ENCODE results near the gene SBK2. TPM values are rescaled to one million over a fixed set of nuclear protein-coding genes. Genes with fewer than 3 reads are reported as not detected.

The SBK2 gene
- total and polyA plus RNA-seq, 2 experiments from 2014 or later, result 1.1 to 2.0 TPM

DNA sequence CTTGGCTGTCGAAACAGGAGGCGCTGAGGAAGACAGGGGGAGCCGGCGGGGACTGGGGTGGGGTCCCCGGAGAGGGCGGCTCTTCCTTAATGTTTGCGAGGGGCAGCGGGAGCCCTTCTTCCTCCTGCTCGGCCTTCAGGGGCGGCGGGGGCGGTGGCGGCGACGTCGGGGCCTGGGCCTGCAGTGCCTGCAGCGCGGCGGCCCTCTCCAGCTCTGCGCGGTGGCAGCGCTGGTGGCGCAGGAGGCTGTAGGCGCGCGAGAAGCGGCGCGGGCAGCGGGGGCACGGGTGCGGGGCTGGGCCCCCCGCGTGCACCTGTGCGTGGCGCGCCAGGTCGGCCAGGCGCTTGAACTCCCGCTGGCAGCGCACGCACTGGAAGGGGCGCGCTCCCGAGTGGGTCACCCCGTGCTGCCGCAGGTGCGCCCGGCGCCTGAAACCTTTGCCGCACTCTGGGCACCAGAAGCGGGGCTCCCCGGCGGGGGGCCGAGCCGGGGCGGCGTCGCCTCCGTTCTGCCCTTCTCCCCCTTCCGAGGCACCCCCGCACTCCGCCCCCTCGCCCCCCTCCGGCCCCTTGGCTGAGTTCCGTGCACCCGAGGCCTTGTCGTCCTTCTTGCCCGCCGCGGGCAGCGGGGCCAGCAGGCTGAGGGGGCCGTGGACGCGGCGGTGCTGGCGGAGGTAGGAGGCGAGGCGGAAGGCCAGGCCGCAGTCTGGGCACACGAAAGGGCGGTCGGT, 41.3 kb upstream of the SBK2 start:
- Histone ChIP-seq H3K4me2 (no peak overlapping the region), H2AFZ (no peak overlapping the region), H3K9me2 (ENCODE audit: insufficient read depth) (no peaks in the 10 kb centered on the region), H3K36me3 (ENCODE audit: insufficient read depth) (no peaks in the 10 kb centered on the region; the same call in none of the 2 replicates), H3K4me1 (ENCODE audit: insufficient read depth) (no peaks in the 10 kb centered on the region), H4K20me1 (replicated peaks; ENCODE audit: insufficient read depth) (no peaks in the 10 kb centered on the region; the same call in 1 of the 2 replicates), H3K27me3 (ENCODE audit: insufficient read depth) (no peaks in the 10 kb centered on the region), H3K4me3 (no peak overlapping the region), H3K79me2 (replicated peaks; ENCODE audit: insufficient read depth) (peaks cover 13% of the 10 kb centered on the region; the same call in 1 of the 2 replicates), H3K27ac (ENCODE audit: low read depth) (no peak overlapping the region), H3F3A (replicated peaks; ENCODE audit: low read depth) (peaks cover 14% of the 10 kb centered on the region)
- DNase-seq (ENCODE audit: low spot score) (no peak), ATAC-seq (no peak)
- Mint-ChIP-seq H3K4me1 (peaks cover 9% of the 10 kb centered on the region), H3K36me3 (ENCODE audit: low read depth) (peaks cover 25% of the 10 kb centered on the region), H3K27ac (no peak overlapping the region), H3K9me3 (no peaks in the 10 kb centered on the region), H3K4me3 (no peak overlapping the region), H3K27me3 (ENCODE audit: insufficient read depth, low read depth, poor library complexity) (peaks cover 12% of the 10 kb centered on the region)
- TF ChIP-seq, protein P1, sequence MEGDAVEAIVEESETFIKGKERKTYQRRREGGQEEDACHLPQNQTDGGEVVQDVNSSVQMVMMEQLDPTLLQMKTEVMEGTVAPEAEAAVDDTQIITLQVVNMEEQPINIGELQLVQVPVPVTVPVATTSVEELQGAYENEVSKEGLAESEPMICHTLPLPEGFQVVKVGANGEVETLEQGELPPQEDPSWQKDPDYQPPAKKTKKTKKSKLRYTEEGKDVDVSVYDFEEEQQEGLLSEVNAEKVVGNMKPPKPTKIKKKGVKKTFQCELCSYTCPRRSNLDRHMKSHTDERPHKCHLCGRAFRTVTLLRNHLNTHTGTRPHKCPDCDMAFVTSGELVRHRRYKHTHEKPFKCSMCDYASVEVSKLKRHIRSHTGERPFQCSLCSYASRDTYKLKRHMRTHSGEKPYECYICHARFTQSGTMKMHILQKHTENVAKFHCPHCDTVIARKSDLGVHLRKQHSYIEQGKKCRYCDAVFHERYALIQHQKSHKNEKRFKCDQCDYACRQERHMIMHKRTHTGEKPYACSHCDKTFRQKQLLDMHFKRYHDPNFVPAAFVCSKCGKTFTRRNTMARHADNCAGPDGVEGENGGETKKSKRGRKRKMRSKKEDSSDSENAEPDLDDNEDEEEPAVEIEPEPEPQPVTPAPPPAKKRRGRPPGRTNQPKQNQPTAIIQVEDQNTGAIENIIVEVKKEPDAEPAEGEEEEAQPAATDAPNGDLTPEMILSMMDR (conservative IDR thresholded peaks at IDR 0.05; ENCODE audit: low read depth in 2 of 2), result no peak
- TF ChIP-seq NANOG (IDR thresholded peaks at IDR 0.05; ENCODE audit: borderline replicate concordance), result no peak
- TF ChIP-seq STAT1 (IDR thresholded peaks at IDR 0.05; ENCODE audit: unreplicated experiment), result no peak
- TF ChIP-seq, protein P2, sequence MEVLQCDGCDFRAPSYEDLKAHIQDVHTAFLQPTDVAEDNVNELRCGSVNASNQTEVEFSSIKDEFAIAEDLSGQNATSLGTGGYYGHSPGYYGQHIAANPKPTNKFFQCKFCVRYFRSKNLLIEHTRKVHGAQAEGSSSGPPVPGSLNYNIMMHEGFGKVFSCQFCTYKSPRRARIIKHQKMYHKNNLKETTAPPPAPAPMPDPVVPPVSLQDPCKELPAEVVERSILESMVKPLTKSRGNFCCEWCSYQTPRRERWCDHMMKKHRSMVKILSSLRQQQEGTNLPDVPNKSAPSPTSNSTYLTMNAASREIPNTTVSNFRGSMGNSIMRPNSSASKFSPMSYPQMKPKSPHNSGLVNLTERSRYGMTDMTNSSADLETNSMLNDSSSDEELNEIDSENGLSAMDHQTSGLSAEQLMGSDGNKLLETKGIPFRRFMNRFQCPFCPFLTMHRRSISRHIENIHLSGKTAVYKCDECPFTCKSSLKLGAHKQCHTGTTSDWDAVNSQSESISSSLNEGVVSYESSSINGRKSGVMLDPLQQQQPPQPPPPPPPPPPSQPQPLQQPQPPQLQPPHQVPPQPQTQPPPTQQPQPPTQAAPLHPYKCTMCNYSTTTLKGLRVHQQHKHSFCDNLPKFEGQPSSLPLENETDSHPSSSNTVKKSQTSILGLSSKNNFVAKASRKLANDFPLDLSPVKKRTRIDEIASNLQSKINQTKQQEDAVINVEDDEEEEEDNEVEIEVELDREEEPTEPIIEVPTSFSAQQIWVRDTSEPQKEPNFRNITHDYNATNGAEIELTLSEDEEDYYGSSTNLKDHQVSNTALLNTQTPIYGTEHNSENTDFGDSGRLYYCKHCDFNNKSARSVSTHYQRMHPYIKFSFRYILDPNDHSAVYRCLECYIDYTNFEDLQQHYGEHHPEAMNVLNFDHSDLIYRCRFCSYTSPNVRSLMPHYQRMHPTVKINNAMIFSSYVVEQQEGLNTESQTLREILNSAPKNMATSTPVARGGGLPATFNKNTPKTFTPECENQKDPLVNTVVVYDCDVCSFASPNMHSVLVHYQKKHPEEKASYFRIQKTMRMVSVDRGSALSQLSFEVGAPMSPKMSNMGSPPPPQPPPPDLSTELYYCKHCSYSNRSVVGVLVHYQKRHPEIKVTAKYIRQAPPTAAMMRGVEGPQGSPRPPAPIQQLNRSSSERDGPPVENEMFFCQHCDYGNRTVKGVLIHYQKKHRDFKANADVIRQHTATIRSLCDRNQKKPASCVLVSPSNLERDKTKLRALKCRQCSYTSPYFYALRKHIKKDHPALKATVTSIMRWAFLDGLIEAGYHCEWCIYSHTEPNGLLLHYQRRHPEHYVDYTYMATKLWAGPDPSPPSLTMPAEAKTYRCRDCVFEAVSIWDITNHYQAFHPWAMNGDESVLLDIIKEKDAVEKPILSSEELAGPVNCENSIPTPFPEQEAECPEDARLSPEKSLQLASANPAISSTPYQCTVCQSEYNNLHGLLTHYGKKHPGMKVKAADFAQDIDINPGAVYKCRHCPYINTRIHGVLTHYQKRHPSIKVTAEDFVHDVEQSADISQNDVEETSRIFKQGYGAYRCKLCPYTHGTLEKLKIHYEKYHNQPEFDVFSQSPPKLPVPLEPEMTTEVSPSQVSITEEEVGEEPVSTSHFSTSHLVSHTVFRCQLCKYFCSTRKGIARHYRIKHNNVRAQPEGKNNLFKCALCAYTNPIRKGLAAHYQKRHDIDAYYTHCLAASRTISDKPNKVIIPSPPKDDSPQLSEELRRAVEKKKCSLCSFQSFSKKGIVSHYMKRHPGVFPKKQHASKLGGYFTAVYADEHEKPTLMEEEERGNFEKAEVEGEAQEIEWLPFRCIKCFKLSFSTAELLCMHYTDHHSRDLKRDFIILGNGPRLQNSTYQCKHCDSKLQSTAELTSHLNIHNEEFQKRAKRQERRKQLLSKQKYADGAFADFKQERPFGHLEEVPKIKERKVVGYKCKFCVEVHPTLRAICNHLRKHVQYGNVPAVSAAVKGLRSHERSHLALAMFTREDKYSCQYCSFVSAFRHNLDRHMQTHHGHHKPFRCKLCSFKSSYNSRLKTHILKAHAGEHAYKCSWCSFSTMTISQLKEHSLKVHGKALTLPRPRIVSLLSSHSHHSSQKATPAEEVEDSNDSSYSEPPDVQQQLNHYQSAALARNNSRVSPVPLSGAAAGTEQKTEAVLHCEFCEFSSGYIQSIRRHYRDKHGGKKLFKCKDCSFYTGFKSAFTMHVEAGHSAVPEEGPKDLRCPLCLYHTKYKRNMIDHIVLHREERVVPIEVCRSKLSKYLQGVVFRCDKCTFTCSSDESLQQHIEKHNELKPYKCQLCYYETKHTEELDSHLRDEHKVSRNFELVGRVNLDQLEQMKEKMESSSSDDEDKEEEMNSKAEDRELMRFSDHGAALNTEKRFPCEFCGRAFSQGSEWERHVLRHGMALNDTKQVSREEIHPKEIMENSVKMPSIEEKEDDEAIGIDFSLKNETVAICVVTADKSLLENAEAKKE (CRISPR knock-in tag; IDR thresholded peaks at IDR 0.05), result no peak
- no peak for TF ChIP-seq EZH2phosphoT487 (IDR thresholded peaks at IDR 0.05; ENCODE audit: unreplicated experiment)
- no peak for TF ChIP-seq CREB1 (CRISPR knock-in tag; IDR thresholded peaks at IDR 0.05; ENCODE audit: low read depth)
- TF ChIP-seq, protein P3, sequence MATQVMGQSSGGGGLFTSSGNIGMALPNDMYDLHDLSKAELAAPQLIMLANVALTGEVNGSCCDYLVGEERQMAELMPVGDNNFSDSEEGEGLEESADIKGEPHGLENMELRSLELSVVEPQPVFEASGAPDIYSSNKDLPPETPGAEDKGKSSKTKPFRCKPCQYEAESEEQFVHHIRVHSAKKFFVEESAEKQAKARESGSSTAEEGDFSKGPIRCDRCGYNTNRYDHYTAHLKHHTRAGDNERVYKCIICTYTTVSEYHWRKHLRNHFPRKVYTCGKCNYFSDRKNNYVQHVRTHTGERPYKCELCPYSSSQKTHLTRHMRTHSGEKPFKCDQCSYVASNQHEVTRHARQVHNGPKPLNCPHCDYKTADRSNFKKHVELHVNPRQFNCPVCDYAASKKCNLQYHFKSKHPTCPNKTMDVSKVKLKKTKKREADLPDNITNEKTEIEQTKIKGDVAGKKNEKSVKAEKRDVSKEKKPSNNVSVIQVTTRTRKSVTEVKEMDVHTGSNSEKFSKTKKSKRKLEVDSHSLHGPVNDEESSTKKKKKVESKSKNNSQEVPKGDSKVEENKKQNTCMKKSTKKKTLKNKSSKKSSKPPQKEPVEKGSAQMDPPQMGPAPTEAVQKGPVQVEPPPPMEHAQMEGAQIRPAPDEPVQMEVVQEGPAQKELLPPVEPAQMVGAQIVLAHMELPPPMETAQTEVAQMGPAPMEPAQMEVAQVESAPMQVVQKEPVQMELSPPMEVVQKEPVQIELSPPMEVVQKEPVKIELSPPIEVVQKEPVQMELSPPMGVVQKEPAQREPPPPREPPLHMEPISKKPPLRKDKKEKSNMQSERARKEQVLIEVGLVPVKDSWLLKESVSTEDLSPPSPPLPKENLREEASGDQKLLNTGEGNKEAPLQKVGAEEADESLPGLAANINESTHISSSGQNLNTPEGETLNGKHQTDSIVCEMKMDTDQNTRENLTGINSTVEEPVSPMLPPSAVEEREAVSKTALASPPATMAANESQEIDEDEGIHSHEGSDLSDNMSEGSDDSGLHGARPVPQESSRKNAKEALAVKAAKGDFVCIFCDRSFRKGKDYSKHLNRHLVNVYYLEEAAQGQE (IDR thresholded peaks at IDR 0.05; ENCODE audit: unreplicated experiment), result no peak
- no peak for TF ChIP-seq EZH2 (IDR thresholded peaks at IDR 0.05; ENCODE audit: low read depth, unreplicated experiment)
- TF ChIP-seq, protein P4, sequence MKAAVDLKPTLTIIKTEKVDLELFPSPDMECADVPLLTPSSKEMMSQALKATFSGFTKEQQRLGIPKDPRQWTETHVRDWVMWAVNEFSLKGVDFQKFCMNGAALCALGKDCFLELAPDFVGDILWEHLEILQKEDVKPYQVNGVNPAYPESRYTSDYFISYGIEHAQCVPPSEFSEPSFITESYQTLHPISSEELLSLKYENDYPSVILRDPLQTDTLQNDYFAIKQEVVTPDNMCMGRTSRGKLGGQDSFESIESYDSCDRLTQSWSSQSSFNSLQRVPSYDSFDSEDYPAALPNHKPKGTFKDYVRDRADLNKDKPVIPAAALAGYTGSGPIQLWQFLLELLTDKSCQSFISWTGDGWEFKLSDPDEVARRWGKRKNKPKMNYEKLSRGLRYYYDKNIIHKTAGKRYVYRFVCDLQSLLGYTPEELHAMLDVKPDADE (IDR thresholded peaks at IDR 0.05), result no peak
- no peak for TF ChIP-seq ZNF331 (CRISPR knock-in tag; IDR thresholded peaks at IDR 0.05; ENCODE audit: low read depth)
- TF ChIP-seq ZNF114 (CRISPR knock-in tag; IDR thresholded peaks at IDR 0.05), result no peak
- no peak for TF ChIP-seq JUNB (IDR thresholded peaks at IDR 0.05; ENCODE audit: unreplicated experiment)
